Stimulated activated CD4-positive, alpha-beta T cell treated with anti-CD3 and anti-CD28 coated beads, Interleukin-12 subunit alpha, Interleukin-12 subunit beta, amount 100 ng/mL, for 48 hours (primary cell): Measurements from ENCODE around the gene HSPA4.

Experiments
- DNase-seq, 3 donors: peaks; one replicate each; pipeline ENCODE4 v3.0.0-alpha.2; 2020; ENCODE audit warnings: low read depth in 2 of 3, low spot score in 1 of 3

Gene HSPA4

GRCh38 chr5:133088064-133088463 is 36.3 kb downstream of the HSPA4 start:
- DNase-seq, result no peak

- DNase-seq, result no peak
Measured at GRCh38 chr5:133091034-133091433, 39.2 kb downstream of the HSPA4 start.

GRCh38 chr5:133106343-133106742 is 54.5 kb downstream of the HSPA4 start:
- no peak for DNase-seq

GRCh38 chr5:133106761-133107572 is 55.2 kb downstream of the HSPA4 start:
- no peak for DNase-seq

GRCh38 chr5:133108481-133108921 is 56.7 kb downstream of the HSPA4 start:
- DNase-seq, result no peak

- DNase-seq, result no peak
Measured at GRCh38 chr5:133109655-133110483, 58.1 kb downstream of the HSPA4 start.

- no peak for DNase-seq
Measured at GRCh38 chr5:133110709-133111108, 58.9 kb downstream of the HSPA4 start.

- DNase-seq, result peak; percentile 67 to 78 (median 72)
Measured at GRCh38 chr5:133111299-133111698, 59.5 kb downstream of the HSPA4 start.

GRCh38 chr5:133112026-133112660 is 60.3 kb downstream of the HSPA4 start:
- no peak for DNase-seq

- DNase-seq, result peak; percentile 52 to 61 (median 56)
Measured at GRCh38 chr5:133113331-133114061, 61.7 kb downstream of the HSPA4 start.

- DNase-seq, result no peak
Measured at GRCh38 chr5:133114166-133114932, 62.5 kb downstream of the HSPA4 start.

- no peak for DNase-seq
Measured at GRCh38 chr5:133114933-133115310, 63.1 kb downstream of the HSPA4 start.

- no peak for DNase-seq
Measured at GRCh38 chr5:133116601-133117000, 64.8 kb downstream of the HSPA4 start.

GRCh38 chr5:133117166-133117911 is 65.5 kb downstream of the HSPA4 start:
- DNase-seq, result no peak

- DNase-seq, result no peak
Measured at GRCh38 chr5:133117912-133118445, 66.2 kb downstream of the HSPA4 start.

GRCh38 chr5:133118741-133119140 is 66.9 kb downstream of the HSPA4 start:
- DNase-seq, result no peak

GRCh38 chr5:133119233-133119711 is 67.5 kb downstream of the HSPA4 start:
- DNase-seq, result no peak

GRCh38 chr5:133120156-133120750 is 68.4 kb downstream of the HSPA4 start:
- DNase-seq, result no peak

GRCh38 chr5:133121080-133121479 is 69.3 kb downstream of the HSPA4 start:
- DNase-seq, result no peak
